Smooth muscle cell (in vitro differentiated cells): ENCODE data around the gene NECTIN4. TPM values are rescaled to one million over a fixed set of nuclear protein-coding genes. Genes with fewer than 3 reads are reported as not detected.
A peak's percentile ranks its signal among the peaks of the same experiment; 100 is the strongest.

ENCODE experiments used
- DNase-seq: peaks from one replicate; lab custom pipeline; 2025; ENCODE audit not compliant: unreplicated experiment; lab: John Stamatoyannopoulos, UW
- H2AFZ ChIP-seq: fragments of 200-600 bp; sonication (generic); 2 replicates; pipeline ENCODE4 v1.6.0; 2016; ENCODE audit warnings: antibody characterized with exemption, low read depth, mild to moderate bottlenecking
- H3F3A ChIP-seq: fragments of 200-600 bp; sonication (generic); 2 replicates; pipeline ENCODE4 v1.6.0; 2017; ENCODE audit warnings: antibody characterized with exemption, low read depth
- H3K27ac ChIP-seq: fragments of 200-600 bp; sonication (generic); 2 replicates; pipeline ENCODE4 v1.5.1; 2016; ENCODE audit warnings: low read depth, mild to moderate bottlenecking
- H3K27me3 ChIP-seq: fragments of 200-600 bp; sonication (generic); 2 replicates; pipeline ENCODE4 v1.6.1; 2016; ENCODE audit warnings: low read depth, mild to moderate bottlenecking
- H3K36me3 ChIP-seq: fragments of 200-600 bp; sonication (generic); 2 replicates; pipeline ENCODE4 v1.5.1; 2016; ENCODE audit warnings: low read depth
- H3K4me1 ChIP-seq: fragments of 200-600 bp; sonication (generic); 2 replicates; pipeline ENCODE4 v1.5.1; 2016; ENCODE audit warnings: low read depth
- H3K4me2 ChIP-seq: fragments of 200-600 bp; sonication (generic); 2 replicates; pipeline ENCODE4 v1.6.0; 2016; ENCODE audit warnings: mild to moderate bottlenecking
- H3K4me3 ChIP-seq: fragments of 200-600 bp; sonication (generic); 2 replicates; pipeline ENCODE4 v1.5.1; 2016; ENCODE audit warnings: mild to moderate bottlenecking
- H3K79me2 ChIP-seq: fragments of 200-600 bp; sonication (generic); 2 replicates; pipeline ENCODE4 v1.6.0; 2016; ENCODE audit warnings: low read depth, mild to moderate bottlenecking
- H3K9ac ChIP-seq: fragments of 200-600 bp; sonication (generic); 2 replicates; pipeline ENCODE4 v1.6.0; 2016; ENCODE audit warnings: low read depth
- H3K9me3 ChIP-seq: fragments of 200-600 bp; sonication (generic); replicated peaks from 2 replicates; pipeline ENCODE4 v1.5.1; 2016; ENCODE audit warnings: low read depth
- H4K20me1 ChIP-seq: fragments of 200-600 bp; sonication (generic); 2 replicates; pipeline ENCODE4 v1.6.0; 2016; ENCODE audit warnings: low read depth
- WGBS: methylation state at CpG from one replicate; pipeline ENCODE4 v1.1.7; 2016; ENCODE audit warnings: low lambda C conversion rate; 5-methylcytosine and 5-hydroxymethylcytosine counted together
- polyA plus RNA-seq: library from polyadenylated mRNA; unstranded; fragments of >200 nt; fragmentation: Nextera tagmentation; extraction: Ambion mirVana; gene quantifications from 2 replicates; pipeline ENCODE4 v1.2.1, GENCODE V29; 2016
- total RNA-seq: library from RNA; depleted of rRNA; stranded (reverse); fragments of >200 nt; gene quantifications from 2 replicates; pipeline ENCODE4 v1.2.3, GENCODE V29; 2014
- TF ChIP-seq, protein P1 (sequence below): fragments of 200-600 bp; sonication (generic); IDR thresholded peaks from 2 replicates; pipeline ENCODE4 v1.5.1; 2017; ENCODE audit warnings: borderline replicate concordance, mild to moderate bottlenecking, antibody characterized with exemption; ENCODE audit not compliant: insufficient read depth, poor library complexity, severe bottlenecking

Gene NECTIN4
- total and polyA plus RNA-seq, 2 experiments from 2014 or later = 12.7 to 18.2 TPM

DNA sequence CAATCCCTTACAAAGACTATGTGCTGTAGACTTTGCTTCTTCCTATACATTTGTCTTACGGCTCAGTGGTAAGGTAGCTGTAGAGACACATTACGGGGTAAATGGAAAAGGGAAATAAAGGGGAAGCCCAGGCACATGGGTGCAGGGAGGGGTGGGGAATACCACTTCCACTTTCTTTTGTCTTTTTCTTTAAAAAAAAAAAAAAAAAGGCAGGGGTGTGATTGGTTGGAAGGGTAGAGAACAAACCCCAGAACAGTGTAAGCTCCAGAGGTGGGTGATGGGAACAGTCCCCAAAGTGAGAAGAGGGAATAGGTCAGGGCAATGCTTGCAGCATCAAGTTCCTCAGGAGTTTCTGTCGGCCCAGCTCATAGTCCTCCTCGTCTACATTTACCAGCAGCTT lies 32.5 kb upstream of the NECTIN4 start:
- Histone ChIP-seq H3K27me3 (no peaks in the 10 kb centered on the region), H3K4me3 (no peak overlapping the region), H3K9me3 (no peaks in the 10 kb centered on the region), H3K79me2 (peaks cover 38% of the 10 kb centered on the region), H2AFZ (no peak overlapping the region), H3K36me3 (no peaks in the 10 kb centered on the region), H3K27ac (no peak overlapping the region), H4K20me1 (peaks cover 23% of the 10 kb centered on the region), H3K4me1 (peaks cover 11% of the 10 kb centered on the region), H3F3A (peaks cover 25% of the 10 kb centered on the region), H3K9ac (no peak overlapping the region), H3K4me2 (no peak overlapping the region)
- DNase-seq = no peak
- TF ChIP-seq, protein P1, sequence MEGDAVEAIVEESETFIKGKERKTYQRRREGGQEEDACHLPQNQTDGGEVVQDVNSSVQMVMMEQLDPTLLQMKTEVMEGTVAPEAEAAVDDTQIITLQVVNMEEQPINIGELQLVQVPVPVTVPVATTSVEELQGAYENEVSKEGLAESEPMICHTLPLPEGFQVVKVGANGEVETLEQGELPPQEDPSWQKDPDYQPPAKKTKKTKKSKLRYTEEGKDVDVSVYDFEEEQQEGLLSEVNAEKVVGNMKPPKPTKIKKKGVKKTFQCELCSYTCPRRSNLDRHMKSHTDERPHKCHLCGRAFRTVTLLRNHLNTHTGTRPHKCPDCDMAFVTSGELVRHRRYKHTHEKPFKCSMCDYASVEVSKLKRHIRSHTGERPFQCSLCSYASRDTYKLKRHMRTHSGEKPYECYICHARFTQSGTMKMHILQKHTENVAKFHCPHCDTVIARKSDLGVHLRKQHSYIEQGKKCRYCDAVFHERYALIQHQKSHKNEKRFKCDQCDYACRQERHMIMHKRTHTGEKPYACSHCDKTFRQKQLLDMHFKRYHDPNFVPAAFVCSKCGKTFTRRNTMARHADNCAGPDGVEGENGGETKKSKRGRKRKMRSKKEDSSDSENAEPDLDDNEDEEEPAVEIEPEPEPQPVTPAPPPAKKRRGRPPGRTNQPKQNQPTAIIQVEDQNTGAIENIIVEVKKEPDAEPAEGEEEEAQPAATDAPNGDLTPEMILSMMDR = no peak
- 89% methylated on average over 4 of the region's 4 CpGs for WGBS

DNA sequence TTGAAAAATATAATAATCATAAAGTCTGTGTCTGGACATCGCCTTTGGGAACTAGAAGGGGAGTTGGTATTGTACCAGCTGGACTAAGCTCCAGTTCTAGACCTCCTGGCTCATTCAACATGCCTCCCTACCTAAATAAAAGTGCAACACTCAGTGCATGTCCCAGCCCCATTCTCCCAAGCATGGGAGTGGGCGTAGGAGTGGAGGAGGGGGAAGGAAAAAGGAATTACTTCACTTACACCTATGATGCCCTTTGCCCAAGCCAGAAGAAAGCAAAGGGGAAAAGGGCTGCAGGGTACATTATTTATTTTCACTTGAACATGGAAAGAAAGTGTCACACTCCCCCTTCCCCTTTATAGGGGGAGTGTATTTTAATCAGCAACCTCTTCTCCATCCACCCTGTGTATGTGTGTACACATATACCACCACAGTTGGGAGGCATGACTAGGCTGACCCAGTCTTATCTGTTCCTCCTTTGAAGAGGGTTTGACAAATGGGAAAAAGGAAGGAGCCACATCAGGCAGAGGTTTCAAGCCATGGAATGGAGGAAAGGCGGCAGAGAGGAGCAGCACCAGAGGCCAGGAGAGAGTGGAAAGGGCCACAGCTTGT lies 31.8 kb upstream of the NECTIN4 start:
- H3K36me3 ChIP-seq = no peaks in the 10 kb centered on the region
- TF ChIP-seq, protein P1 = no peak
- no peak overlapping the region for H3K9ac ChIP-seq
- H3K27me3 ChIP-seq = no peaks in the 10 kb centered on the region
- DNase-seq = no peak
- peaks cover 11% of the 10 kb centered on the region for H3K4me1 ChIP-seq
- no peak overlapping the region for H3K4me3 ChIP-seq
- peak overlapping the region; percentile 100 for H3K27ac ChIP-seq
- H4K20me1 ChIP-seq = peaks cover 19% of the 10 kb centered on the region
- peaks cover 39% of the 10 kb centered on the region for H3K79me2 ChIP-seq
- H3K9me3 ChIP-seq = no peaks in the 10 kb centered on the region
- peaks cover 25% of the 10 kb centered on the region for H3F3A ChIP-seq
- no peak overlapping the region for H3K4me2 ChIP-seq
- 96% methylated on average over 3 of the region's 3 CpGs for WGBS
- H2AFZ ChIP-seq = no peak overlapping the region

DNA sequence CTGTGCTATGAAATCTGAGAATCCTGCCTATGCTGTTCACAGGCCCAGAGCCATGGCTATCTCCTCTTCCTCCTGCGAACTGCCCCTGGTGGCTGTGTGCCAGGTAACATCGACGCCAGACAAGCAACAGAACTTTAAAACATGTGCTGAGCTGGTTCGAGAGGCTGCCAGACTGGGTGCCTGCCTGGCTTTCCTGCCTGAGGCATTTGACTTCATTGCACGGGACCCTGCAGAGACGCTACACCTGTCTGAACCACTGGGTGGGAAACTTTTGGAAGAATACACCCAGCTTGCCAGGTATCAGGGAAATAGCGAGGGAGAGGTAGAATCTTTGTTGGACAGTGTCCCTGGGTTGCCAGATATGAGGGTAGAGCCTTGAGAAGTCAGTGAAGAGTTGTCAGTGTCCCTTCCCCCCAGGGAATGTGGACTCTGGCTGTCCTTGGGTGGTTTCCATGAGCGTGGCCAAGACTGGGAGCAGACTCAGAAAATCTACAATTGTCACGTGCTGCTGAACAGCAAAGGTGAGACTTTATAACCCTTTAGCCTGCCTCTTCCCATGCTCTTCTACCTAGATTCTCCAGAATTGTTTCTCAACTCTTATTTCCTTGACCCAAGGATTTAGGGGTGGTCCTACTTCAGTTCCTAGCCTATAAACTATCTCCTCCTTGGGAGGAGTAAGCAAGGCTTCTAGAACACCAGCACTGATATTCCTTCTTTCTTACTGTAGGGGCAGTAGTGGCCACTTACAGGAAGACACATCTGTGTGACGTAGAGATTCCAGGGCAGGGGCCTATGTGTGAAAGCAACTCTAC lies 29.9 kb upstream of the NECTIN4 start:
- Histone ChIP-seq H3K27ac (peak overlapping the region; percentile 100), H3K4me2 (peak overlapping the region; percentile 95), H3K36me3 (no peaks in the 10 kb centered on the region), H3K4me1 (peaks cover 11% of the 10 kb centered on the region), H3K27me3 (no peaks in the 10 kb centered on the region), H3K79me2 (peaks cover 46% of the 10 kb centered on the region), H2AFZ (no peak overlapping the region), H3K9me3 (no peaks in the 10 kb centered on the region), H3K4me3 (peak overlapping the region; percentile 89), H3F3A (peaks cover 25% of the 10 kb centered on the region), H4K20me1 (peaks cover 21% of the 10 kb centered on the region), H3K9ac (peak overlapping the region; percentile 98)
- WGBS = 62% methylated on average over 10 of the region's 10 CpGs
- no peak for DNase-seq
- TF ChIP-seq, protein P1 = peak; percentile 35
